ENCODE data around the gene RING1.

RING1 gene

GRCh38 chr6:33172688-33173534, 35.4 kb upstream of the RING1 start:
- no peak for DNase-seq

DNA sequence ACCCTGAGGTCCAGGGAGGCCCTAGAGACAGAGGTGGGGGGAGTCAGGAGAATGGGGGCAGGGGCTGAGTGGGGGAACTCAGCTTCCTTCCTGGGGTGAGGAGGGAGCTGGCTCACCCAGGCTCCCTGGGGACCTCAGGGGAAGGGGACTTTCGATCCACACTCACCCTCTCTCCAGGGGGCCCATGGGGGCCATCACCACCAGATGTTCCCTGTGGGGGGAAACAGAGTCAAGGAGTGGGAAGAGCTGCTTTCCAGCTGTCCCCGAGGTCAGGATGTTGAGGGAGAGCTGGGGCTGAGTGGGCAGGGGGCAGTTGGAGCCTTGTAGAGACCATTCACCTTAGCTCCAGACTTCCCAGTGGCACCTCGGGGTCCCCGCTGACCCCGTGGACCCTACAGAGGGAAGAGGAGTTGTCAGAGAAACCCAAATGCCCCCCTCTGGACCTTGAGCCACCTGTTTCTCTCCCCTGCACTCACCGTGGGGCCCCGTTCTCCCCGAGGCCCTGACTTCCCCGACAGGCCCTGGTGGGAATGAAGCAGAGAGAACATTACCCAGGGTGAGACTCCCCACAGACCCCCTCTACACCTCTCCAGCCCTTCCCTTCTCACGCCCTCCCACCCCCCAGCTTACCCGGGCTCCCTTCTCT, 34.6 kb upstream of the RING1 start:
- DNase-seq = no peak

GRCh38 chr6:33174784-33175183, 33.5 kb upstream of the RING1 start:
- no peak for DNase-seq

GRCh38 chr6:33175436-33176069, 32.7 kb upstream of the RING1 start:
- no peak for DNase-seq

DNA sequence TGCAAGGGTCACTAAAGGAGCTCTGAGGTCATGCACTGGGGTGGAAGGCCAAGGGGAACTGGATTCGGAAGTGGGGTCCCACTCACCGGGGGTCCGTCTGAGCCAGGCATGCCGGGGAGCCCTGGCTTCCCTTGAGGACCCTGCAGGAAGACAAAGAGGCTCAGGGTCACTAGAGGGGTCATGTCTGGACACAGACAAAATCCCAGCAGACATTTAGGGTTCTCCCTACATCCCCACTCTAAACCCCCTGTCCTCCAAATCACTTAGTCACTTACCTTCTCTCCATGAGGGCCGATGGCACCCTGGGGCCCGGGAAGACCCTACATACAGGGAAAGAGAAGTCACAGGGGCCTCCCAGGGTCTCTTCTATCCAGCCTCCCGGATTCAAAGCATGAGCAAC, 31.4 kb upstream of the RING1 start:
- no peak for DNase-seq

DNA sequence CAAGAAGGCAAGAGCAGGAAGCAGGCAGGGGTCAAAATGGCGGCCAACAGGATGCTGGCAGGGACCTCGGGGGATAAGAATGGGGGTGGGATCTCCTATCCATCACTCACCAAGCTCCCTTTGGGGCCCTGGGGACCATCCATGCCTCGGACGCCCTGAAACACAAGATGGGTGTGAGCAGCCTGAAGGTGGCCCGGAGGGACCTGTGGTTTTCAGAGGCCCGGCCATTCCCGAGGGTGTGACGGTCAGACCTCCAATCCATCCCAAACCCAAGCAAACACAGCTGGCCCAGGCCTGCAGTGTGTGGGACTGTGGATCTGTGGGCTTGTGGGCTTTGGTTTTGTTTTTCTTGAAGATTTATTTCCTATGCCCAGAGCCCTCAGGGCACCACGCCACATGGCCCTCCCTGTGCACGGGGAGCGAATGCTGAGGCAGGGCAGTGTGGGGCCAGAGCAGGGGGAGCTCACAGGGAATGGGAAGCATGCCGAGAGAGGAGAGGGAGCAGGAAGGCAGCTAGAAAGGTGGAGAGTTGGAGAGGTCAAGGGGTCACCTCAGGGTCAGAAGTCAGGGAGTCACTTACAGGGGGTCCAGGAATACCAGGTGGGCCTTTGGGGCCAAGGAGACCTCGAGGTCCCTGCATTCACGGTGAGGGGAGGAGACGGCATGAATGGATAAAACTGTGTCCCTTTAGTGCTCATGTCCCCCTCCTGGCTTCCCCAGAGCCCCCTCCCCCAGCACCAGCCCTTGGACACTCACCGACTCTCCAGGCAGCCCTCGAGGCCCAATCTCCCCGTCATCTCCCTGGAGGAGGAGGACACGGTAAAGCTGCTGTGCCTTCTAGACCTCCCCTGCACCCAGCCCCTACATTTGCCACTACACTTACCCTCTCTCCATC, 30.5 kb upstream of the RING1 start:
- no peak for DNase-seq

GRCh38 chr6:33178755-33179475, 29.4 kb upstream of the RING1 start:
- DNase-seq = no peak

DNA sequence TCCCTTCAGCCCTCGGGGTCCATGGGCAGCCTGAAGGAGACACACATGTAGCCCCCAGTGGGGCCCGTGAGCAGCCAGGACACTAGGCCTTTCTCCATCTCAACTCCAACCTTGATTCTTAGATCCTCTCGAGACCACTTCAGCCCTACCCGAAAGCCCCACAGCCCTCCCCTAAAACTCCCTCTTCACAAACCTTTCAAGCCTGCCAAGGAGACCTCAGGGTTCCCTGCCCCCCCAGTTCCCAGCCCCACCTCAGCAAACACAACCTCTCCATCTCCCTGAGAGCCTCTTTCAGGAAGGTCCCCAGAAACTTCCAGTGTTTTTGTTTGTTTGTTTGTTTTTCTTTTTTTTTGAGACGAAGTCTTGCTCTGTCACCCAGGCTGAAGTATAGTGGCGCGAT, 27.2 kb upstream of the RING1 start:
- DNase-seq = no peak

- no peak for DNase-seq
Measured at GRCh38 chr6:33183071-33183683, 25.1 kb upstream of the RING1 start.

DNA sequence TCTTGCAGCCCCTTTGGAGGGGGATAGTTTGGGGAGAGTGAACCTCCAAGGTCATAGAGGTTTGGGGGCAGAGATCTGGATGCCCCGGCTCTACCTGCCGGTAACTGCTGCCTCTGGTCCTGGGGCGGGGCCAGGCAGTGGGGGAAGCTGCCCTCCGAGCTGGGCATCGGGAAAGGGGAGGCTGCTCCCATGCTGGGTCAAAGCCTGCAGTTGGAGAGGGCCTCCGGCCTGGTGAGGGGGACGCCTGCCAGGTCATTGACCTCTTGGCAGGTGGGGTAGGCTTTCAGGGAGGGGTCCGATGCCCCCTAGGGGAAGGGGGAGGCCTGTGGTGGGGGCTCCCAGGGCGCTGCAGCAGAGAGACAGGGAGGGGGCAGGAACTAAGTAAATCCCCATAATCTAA, 23.1 kb upstream of the RING1 start:
- no peak for DNase-seq

DNA sequence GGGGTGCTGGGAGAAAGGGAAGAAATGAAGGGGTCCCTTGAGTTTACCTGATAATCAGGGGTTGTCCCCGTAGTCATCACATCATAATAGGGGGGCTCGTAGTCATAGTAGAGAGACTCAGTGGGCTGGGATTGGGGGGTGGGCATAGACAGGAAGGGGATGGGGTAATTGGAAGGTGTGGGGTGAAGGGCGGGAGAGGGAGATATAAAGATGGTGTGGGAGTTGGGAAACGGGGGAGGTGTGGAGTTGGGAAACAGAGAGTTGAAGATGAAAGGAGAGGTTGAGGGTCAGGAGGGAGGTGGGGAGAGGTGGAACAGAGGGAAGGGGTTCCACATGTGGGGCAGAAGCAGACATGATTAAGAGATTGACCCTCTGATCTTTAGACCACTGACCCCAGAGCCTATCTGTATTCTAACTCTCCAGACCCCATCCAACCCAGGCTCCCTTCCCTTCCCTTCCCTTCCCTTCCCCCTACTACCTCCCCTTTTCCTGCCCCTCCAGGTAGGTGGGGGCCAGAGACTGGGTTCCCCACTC, 22.6 kb upstream of the RING1 start:
- DNase-seq = no peak

GRCh38 chr6:33187809-33188208, 20.5 kb upstream of the RING1 start:
- DNase-seq = no peak

DNA sequence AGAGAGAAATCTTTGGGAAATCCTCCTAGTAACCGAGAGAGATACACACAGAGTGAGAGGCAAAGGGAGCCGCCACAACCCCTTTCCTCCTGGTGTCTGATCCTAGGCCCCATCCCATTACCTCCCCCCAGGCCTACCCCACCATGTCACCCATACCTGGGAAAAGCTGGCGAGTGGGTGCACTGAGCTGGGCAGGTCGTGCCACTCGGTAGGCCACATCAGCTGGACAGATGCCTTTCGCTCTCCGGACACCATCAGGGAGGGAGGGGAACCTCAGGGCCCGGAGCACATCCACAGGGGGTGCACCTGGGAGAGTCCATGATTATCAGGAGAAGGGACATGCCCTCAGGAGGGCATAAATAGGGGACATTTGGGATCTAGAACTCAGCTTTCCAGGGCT, 19.1 kb upstream of the RING1 start:
- no peak for DNase-seq

GRCh38 chr6:33189625-33190448, 18.5 kb upstream of the RING1 start:
- no peak for DNase-seq

DNA sequence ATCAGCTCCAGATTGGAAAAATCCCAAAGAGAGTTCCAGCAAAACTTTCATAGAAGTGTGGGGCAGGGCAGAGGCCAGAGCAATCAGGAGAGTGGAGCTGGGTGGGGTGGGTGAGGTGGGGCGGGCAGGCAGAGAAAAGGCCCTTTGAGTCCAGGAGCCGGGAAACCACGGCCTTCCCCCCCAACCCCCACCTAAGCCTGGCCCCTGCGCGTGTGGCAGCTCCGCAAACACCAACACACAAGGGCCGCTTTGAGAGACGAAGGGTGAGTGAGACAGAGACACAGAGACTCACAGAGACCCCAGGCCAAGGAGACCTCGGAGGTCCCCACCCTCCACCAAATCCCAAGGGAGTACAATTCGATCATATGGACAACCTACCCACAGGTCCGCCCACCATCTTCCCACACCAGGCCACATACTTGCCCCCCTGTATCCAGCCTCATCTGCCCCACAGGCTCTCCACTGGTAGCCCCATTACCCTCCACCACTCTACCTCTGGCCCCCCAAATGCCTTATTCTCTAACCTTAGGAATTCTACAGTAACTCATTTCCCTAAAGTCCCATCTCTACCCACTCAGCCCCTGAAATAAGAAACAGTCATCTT, 17.7 kb upstream of the RING1 start:
- no peak for DNase-seq

DNA sequence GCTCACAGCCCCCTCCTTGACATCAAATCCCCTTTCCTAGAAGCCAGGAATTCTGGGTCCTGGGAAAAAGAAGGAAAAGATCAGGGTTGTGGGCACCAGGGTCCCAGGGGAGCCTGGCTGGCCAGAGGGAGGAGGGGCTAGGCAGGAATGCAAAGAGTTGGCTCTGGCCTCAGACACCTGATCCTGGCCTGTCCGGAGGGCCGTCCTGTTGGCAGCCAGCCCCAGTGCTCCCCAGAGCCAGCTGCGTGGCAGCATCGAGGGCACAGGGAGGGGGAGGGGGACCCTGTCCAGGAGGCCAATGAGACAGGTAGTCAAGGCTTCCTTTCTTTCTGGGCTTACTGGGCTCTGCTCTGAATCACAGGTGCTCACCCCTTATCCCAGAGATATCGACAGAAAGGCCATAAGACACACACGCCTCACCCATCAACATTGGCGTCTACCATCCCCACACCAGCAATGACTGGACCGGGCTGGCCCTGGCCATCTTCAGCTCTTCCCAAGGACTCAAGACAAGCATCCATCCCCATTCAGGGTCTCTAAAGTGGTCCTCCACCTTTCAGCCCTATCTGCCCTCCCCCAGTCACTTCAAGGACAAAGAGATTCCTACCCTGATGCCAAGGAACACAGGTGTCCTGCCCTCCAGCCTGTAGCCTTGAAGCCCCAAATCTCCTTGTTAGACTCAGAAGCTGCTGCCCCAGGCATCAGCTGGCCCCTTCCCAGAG, 16.8 kb upstream of the RING1 start:
- no peak for DNase-seq

DNA sequence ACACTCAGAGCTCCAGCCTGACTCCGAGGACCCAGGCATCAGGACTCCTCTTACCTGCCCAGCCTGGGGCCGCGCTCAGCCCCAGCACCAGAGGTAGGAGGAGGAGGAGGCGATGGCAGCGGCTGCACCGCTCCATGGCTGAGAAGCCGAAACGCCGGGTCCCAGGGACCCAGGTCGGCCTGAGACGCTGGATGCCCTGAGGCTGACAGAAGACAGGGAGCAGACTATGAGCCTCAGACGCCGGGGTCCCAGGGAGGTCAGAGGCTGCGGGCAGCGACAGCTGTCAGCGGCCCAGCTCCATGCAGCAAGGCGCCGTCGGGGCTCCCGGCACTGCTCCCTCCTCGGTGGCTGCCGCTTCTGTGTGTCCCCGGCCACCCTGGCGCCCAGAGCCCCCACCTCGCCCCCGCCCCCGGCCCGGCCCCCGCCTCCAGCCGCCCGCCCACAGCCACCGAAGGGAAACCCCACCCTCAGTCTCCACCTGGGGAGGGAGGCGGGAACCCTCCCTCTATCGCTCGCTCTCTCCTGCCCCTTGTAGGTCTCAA, 16.1 kb upstream of the RING1 start, which contains the start of gene COL11A2:
Gene COL11A2, minus strand, starts transcription at position 363 of the 542 bp plus-strand sequence. Its CDS starts 227 bp downstream, at position 136.
- no peak for DNase-seq

DNA sequence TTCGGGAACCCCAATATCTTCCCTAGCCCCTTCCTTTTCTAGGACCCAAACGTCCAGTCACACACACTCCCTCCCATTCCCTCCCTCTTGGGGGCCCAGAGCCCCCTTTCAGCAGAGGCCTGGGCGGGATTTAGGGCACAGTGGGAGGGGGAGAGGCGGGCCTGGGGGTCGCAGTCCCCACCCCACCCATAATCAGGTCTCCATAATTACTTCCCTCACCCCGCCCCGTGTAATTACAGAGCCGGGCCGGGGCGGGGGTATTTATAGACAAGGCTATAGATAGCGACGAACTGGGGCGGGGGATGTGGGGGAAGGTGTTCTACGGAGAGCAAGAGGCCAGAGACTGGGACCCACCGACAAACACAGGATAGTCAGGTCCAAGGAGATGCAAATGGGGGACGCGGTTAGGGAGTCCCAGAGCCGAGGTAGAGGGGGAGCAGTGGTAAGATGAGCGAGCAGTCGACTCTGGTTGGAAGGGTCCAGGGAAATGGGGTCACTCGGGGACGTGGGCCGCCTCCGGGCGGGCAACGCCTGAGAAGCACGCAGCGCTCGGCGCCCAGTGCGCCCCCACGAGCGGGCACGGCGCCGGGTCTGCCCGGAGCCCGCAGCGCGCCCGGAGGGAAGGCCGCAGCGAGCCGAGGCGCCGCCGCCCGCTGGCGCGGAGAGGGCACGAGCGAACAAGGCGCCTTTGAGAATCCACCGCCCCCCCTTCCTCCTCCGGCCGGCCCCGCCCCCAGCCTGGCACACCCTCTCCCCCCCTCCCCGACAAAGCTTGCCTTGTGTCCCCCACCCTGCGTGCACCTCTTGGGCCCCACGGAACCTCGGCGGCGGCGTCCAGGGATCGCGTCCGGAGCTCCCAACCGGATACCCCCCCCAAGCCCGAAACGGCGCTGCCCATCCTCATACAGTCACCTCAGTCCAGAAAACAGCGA, 15.4 kb upstream of the RING1 start:
- peak; percentile 32 for DNase-seq
